Measurements from ENCODE around the gene IQGAP1. TPM values are rescaled to one million over a fixed set of nuclear protein-coding genes. Genes with fewer than 3 reads are reported as not detected.
A peak's percentile ranks its signal among the peaks of the same experiment; 100 is the strongest.

IQGAP1 gene
- total and polyA plus RNA-seq, 4 donors = 9.2 to 50.1 (median 24.5) TPM

DNA sequence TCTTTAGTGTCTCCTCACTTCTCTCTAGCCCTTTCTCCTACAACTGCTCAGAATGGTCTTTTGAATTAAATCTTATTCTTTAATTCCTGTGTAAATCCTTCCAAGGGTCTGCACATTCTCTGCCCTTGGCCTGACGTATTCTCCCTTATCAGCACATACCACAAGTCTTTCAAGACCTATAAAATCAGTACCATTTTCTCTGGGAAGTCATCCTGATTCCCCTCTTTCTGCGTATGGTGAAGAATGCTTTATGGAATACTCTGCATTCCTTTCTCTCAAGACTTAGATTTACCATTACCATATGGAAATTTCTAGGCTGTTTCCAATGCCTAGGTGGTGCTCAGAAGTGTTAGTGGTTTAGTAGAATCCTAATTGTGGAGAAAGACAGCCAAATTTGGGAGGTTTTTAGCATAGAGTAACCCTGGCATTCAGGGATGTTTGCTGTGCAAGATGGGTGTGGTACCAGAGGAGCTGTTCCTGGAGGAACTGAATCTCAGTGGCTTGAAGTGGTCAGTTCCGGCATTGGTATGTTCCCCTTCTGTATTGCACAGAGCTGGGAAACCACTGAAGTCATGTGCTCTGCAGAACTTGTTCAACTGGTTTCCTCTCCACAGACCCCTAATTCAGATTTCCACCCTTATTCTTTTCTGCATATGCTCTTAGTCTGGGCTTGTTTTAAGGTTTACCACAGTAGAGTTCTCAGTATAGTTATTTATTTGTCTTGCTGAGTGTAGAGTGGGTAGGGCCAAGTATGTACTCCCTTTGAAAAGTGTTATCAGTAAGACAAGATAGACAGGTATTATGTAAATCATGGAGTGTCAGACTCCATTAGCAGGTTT lies 24.5 kb downstream of the IQGAP1 start:
- DNase-seq (ENCODE audit: low spot score) = no peak
- Histone ChIP-seq H3K27me3 (ENCODE audit: control insufficient read depth in 4 of 4, insufficient read depth in 4 of 4, low read length in 3 of 4) (no peaks in the 10 kb centered on the region), H3K9ac (ENCODE audit: low read depth in 1 of 2, low read length in 2 of 2) (no peak overlapping the region), H3K9me3 (ENCODE audit: control insufficient read depth in 4 of 4, low read length in 3 of 4) (no peaks in the 10 kb centered on the region), H3K27ac (ENCODE audit: low read depth in 1 of 2, low read length in 2 of 2) (no peak overlapping the region), H3K4me3 (ENCODE audit: low read depth in 1 of 3, low read length in 3 of 3) (no peak overlapping the region), H3K4me1 (ENCODE audit: control insufficient read depth in 4 of 4, insufficient read depth in 4 of 4, low read length in 3 of 4) (peaks cover 0 to 4% (median under 1%) of the 10 kb centered on the region in 4 donors), H3K36me3 (ENCODE audit: control insufficient read depth in 4 of 4, insufficient read depth in 3 of 4, low read depth in 1 of 4, low read length in 3 of 4) (no peaks in the 10 kb centered on the region)
- no peak for TF ChIP-seq YY1 (IDR thresholded peaks at IDR 0.05)
- TF ChIP-seq, protein P1, sequence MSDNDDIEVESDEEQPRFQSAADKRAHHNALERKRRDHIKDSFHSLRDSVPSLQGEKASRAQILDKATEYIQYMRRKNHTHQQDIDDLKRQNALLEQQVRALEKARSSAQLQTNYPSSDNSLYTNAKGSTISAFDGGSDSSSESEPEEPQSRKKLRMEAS (IDR thresholded peaks at IDR 0.05) = peak; percentile 24
- 61% methylated on average over 3 of the region's 3 CpGs for WGBS

DNA sequence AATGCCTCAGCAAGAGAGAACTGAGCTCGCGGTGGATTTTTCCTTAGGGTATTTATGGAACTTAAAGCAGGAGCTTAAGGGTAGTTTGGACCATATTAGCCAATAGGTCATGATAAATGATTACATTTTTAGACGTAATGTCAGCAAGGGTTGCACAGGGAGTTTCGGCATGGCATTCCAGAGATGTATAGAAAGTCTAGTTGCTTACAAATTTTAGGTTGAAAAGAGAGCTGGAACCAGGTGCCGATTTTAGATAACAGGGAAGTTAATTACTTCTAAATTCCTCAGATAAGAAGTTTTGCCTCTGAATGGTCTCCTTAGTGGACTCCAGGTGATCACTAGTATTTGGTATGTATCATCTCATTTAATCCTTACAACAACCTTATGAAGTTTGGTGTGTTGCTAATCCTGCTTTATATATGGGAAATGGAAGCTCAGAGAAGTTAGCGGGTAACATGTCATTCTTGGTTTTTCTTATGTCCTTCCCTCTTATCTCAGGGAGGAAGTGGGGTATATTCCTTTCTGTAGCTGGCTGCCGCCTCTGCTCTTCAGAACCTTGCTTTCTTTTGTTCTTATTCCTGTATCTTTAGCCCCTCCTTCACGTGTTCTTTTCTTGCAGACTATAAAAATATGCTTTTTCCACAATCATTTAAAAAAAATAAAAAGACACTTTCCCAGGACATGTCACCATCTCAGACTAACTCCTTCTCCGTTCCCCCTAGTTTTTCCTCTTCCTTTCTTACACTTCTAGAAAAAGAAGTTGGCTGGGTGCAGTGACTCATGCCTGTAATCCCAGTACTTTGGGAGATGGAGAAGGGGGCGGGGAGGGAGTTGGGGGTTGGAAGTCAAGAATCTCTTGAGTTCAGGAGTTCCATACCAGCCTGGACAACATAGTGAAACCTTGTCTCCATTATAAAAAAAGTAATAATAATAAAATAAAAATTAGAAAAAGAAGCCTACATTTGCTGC lies 25.7 kb downstream of the IQGAP1 start:
- 69% methylated on average over 10 of the region's 10 CpGs for WGBS
- no peaks in the 10 kb centered on the region for H3K27me3 ChIP-seq (ENCODE audit: control insufficient read depth in 4 of 4, insufficient read depth in 4 of 4, low read length in 3 of 4)
- DNase-seq (ENCODE audit: low spot score) = no peak
- H3K9me3 ChIP-seq (ENCODE audit: control insufficient read depth in 4 of 4, low read length in 3 of 4) = no peaks in the 10 kb centered on the region
- TF ChIP-seq TAF1 (conservative IDR thresholded peaks at IDR 0.05) (no peak), RAD21 (IDR thresholded peaks at IDR 0.05) (no peak), NR2F2 (IDR thresholded peaks at IDR 0.05) (no peak), FOXA2 (IDR thresholded peaks at IDR 0.05) (no peak), RXRA (IDR thresholded peaks at IDR 0.05) (no peak), HNF4G (IDR thresholded peaks at IDR 0.05) (no peak), YY1 (IDR thresholded peaks at IDR 0.05) (no peak), FOXA1 (IDR thresholded peaks at IDR 0.05) (no peak), SP1 (IDR thresholded peaks at IDR 0.05) (no peak), EGR1 (IDR thresholded peaks at IDR 0.05; ENCODE audit: low read depth in 2 of 2) (no peak)
- TF ChIP-seq, protein P2, sequence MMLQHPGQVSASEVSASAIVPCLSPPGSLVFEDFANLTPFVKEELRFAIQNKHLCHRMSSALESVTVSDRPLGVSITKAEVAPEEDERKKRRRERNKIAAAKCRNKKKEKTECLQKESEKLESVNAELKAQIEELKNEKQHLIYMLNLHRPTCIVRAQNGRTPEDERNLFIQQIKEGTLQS (IDR thresholded peaks at IDR 0.05) = no peak
- TF ChIP-seq, protein P3, sequence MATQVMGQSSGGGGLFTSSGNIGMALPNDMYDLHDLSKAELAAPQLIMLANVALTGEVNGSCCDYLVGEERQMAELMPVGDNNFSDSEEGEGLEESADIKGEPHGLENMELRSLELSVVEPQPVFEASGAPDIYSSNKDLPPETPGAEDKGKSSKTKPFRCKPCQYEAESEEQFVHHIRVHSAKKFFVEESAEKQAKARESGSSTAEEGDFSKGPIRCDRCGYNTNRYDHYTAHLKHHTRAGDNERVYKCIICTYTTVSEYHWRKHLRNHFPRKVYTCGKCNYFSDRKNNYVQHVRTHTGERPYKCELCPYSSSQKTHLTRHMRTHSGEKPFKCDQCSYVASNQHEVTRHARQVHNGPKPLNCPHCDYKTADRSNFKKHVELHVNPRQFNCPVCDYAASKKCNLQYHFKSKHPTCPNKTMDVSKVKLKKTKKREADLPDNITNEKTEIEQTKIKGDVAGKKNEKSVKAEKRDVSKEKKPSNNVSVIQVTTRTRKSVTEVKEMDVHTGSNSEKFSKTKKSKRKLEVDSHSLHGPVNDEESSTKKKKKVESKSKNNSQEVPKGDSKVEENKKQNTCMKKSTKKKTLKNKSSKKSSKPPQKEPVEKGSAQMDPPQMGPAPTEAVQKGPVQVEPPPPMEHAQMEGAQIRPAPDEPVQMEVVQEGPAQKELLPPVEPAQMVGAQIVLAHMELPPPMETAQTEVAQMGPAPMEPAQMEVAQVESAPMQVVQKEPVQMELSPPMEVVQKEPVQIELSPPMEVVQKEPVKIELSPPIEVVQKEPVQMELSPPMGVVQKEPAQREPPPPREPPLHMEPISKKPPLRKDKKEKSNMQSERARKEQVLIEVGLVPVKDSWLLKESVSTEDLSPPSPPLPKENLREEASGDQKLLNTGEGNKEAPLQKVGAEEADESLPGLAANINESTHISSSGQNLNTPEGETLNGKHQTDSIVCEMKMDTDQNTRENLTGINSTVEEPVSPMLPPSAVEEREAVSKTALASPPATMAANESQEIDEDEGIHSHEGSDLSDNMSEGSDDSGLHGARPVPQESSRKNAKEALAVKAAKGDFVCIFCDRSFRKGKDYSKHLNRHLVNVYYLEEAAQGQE (IDR thresholded peaks at IDR 0.05) = no peak
- TF ChIP-seq, protein P1 (IDR thresholded peaks at IDR 0.05) = no peak
- TF ChIP-seq, protein P4, sequence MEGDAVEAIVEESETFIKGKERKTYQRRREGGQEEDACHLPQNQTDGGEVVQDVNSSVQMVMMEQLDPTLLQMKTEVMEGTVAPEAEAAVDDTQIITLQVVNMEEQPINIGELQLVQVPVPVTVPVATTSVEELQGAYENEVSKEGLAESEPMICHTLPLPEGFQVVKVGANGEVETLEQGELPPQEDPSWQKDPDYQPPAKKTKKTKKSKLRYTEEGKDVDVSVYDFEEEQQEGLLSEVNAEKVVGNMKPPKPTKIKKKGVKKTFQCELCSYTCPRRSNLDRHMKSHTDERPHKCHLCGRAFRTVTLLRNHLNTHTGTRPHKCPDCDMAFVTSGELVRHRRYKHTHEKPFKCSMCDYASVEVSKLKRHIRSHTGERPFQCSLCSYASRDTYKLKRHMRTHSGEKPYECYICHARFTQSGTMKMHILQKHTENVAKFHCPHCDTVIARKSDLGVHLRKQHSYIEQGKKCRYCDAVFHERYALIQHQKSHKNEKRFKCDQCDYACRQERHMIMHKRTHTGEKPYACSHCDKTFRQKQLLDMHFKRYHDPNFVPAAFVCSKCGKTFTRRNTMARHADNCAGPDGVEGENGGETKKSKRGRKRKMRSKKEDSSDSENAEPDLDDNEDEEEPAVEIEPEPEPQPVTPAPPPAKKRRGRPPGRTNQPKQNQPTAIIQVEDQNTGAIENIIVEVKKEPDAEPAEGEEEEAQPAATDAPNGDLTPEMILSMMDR (IDR thresholded peaks at IDR 0.05; ENCODE audit: low read depth, low read length, missing input control) = no peak
- TF ChIP-seq, protein P5, sequence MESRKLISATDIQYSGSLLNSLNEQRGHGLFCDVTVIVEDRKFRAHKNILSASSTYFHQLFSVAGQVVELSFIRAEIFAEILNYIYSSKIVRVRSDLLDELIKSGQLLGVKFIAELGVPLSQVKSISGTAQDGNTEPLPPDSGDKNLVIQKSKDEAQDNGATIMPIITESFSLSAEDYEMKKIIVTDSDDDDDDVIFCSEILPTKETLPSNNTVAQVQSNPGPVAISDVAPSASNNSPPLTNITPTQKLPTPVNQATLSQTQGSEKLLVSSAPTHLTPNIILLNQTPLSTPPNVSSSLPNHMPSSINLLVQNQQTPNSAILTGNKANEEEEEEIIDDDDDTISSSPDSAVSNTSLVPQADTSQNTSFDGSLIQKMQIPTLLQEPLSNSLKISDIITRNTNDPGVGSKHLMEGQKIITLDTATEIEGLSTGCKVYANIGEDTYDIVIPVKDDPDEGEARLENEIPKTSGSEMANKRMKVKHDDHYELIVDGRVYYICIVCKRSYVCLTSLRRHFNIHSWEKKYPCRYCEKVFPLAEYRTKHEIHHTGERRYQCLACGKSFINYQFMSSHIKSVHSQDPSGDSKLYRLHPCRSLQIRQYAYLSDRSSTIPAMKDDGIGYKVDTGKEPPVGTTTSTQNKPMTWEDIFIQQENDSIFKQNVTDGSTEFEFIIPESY (IDR thresholded peaks at IDR 0.05) = no peak
- H3K9ac ChIP-seq (ENCODE audit: low read depth in 1 of 2, low read length in 2 of 2) = no peak overlapping the region
- H3K27ac ChIP-seq (ENCODE audit: low read depth in 1 of 2, low read length in 2 of 2) = no peak overlapping the region
- peaks cover 0 to 4% (median under 1%) of the 10 kb centered on the region in 4 donors for H3K4me1 ChIP-seq (ENCODE audit: control insufficient read depth in 4 of 4, insufficient read depth in 4 of 4, low read length in 3 of 4)
- H3K4me3 ChIP-seq (ENCODE audit: low read depth in 1 of 3, low read length in 3 of 3) = no peak overlapping the region
- no peaks in the 10 kb centered on the region for H3K36me3 ChIP-seq (ENCODE audit: control insufficient read depth in 4 of 4, insufficient read depth in 3 of 4, low read depth in 1 of 4, low read length in 3 of 4)

Measured in liver (tissue), 9 donors.